Parathyroid adenoma (tissue), 2 donors: ENCODE results near the gene OSBPL9.
"Not testable (repeated sequence)": the region's sequence is repeated elsewhere in the genome, so short reads cannot be mapped to it uniquely, and the experiment has no call there.

Experiments
- H2AFZ ChIP-seq: fragments of 300-600 bp; sonication (generic); one replicate; pipeline ENCODE4 v1.7.0; 2017; ENCODE audit warnings: antibody characterized with exemption, mild to moderate bottlenecking
- H3K27ac ChIP-seq: fragments of 300-600 bp; sonication (generic); one replicate; pipeline ENCODE4 v1.7.0; 2017
- H3K27me3 ChIP-seq: fragments of 300-600 bp; sonication (generic); one replicate; pipeline ENCODE4 v1.7.0; 2017; ENCODE audit warnings: low read length; ENCODE audit not compliant: control insufficient read depth, insufficient read depth
- H3K36me3 ChIP-seq: fragments of 300-600 bp; sonication (generic); one replicate; pipeline ENCODE4 v1.7.0; 2017; ENCODE audit warnings: low read length; ENCODE audit not compliant: control insufficient read depth, insufficient read depth
- H3K4me1 ChIP-seq: fragments of 300-600 bp; sonication (generic); one replicate; pipeline ENCODE4 v1.7.0; 2017; ENCODE audit warnings: control low read depth
- H3K4me2 ChIP-seq: fragments of 300-600 bp; sonication (generic); one replicate; pipeline ENCODE4 v1.7.0; 2017; ENCODE audit warnings: low read length
- H3K4me3 ChIP-seq: fragments of 300-600 bp; sonication (generic); one replicate; pipeline ENCODE4 v1.7.0; 2017; ENCODE audit warnings: low read depth, low read length
- H3K79me2 ChIP-seq: fragments of 300-600 bp; sonication (generic); one replicate; pipeline ENCODE4 v1.7.0; 2017; ENCODE audit warnings: control low read depth
- H3K9ac ChIP-seq: fragments of 300-600 bp; sonication (generic); one replicate; pipeline ENCODE4 v1.7.0; 2017; ENCODE audit warnings: mild to moderate bottlenecking
- H3K9me3 ChIP-seq: fragments of 300-600 bp; sonication (generic); one replicate; pipeline ENCODE4 v1.7.0; 2017; ENCODE audit warnings: low read length; ENCODE audit not compliant: control insufficient read depth
- TF ChIP-seq, protein P1 (sequence below): fragments of 300-600 bp; sonication (generic); IDR thresholded peaks from one replicate; pipeline ENCODE4 v1.7.0; 2017; ENCODE audit warnings: antibody characterized with exemption, mild to moderate bottlenecking
- donor health status: primary hyperparathyroidism.

OSBPL9 gene

DNA sequence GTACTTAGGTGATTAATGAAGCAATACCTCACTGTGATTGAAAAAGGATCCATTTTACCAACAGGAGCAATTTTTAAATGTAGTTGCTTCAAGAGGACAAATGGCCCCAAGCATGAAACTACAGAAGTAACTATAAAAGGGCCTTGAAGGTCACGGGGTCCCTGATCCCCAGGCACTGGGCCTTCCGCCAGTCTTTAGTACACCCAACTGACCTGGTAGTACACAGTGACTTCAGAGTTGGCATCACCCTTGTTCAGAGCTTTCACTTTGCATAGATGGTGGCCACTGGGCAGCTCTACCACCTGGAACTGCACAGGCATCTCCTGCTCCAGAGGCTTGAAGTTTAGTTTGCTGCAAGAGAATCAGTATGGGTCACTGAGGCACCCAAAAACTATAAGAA is 177.4 kb downstream of the OSBPL9 start:
- Histone ChIP-seq H3K4me3 (no peak overlapping the region), H3K27me3 (no peaks in the 10 kb centered on the region), H3K27ac (no peak overlapping the region), H2AFZ (no peak overlapping the region), H3K9me3 (no peaks in the 10 kb centered on the region), H3K79me2 (no peaks in the 10 kb centered on the region), H3K4me2 (no peak overlapping the region), H3K36me3 (no peaks in the 10 kb centered on the region), H3K4me1 (peaks cover 4% of the 10 kb centered on the region), H3K9ac (no peak overlapping the region)
- TF ChIP-seq, protein P1, sequence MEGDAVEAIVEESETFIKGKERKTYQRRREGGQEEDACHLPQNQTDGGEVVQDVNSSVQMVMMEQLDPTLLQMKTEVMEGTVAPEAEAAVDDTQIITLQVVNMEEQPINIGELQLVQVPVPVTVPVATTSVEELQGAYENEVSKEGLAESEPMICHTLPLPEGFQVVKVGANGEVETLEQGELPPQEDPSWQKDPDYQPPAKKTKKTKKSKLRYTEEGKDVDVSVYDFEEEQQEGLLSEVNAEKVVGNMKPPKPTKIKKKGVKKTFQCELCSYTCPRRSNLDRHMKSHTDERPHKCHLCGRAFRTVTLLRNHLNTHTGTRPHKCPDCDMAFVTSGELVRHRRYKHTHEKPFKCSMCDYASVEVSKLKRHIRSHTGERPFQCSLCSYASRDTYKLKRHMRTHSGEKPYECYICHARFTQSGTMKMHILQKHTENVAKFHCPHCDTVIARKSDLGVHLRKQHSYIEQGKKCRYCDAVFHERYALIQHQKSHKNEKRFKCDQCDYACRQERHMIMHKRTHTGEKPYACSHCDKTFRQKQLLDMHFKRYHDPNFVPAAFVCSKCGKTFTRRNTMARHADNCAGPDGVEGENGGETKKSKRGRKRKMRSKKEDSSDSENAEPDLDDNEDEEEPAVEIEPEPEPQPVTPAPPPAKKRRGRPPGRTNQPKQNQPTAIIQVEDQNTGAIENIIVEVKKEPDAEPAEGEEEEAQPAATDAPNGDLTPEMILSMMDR: no peak

DNA sequence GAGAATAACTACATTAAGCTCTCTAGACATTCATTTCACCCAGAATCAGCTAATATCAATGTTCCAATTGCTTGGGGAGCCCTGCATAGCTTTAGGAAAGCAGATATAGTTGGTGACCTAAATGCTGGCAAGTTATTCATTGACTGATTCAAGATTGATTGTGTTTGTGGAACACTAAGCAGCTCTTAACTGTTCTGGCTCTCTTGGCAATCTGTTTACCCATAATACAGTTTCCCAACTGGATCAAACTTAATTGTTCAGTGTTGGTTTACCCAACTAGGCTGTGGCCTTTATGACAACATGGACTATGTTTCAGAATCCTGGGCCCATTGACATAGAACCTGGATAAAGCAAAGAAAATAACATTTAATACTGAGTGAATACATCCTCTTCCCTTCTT is 178.0 kb downstream of the OSBPL9 start:
- Histone ChIP-seq H3K9ac (no peak overlapping the region), H3K4me2 (no peak overlapping the region), H3K9me3 (no peaks in the 10 kb centered on the region), H2AFZ (no peak overlapping the region), H3K27me3 (no peaks in the 10 kb centered on the region), H3K4me3 (no peak overlapping the region), H3K79me2 (no peaks in the 10 kb centered on the region), H3K36me3 (no peaks in the 10 kb centered on the region), H3K4me1 (peaks cover 4% of the 10 kb centered on the region), H3K27ac (no peak overlapping the region)
- TF ChIP-seq, protein P1: no peak

DNA sequence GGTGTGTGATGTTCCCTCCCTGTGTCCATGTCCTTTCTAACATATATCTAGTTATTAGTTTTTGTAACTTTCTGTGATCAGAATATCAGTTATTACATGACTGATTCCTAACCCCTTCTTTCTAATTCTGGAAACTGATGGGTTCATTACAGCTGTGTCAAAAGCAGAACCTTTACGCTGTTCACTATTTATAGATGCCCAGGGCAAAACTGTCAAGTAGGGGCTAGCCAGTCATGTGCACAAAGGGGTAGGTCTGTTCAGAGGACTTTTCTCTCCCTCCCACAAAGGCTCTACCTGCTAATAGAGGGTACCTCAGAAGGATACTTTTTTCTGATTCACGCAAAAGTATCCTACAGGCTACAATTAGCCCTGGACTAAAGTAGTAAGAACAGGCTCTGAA is 182.5 kb downstream of the OSBPL9 start:
- H3K27ac ChIP-seq: no peak overlapping the region
- TF ChIP-seq, protein P1: no peak
- no peaks in the 10 kb centered on the region for H3K4me1 ChIP-seq
- H3K79me2 ChIP-seq: no peaks in the 10 kb centered on the region
- no peak overlapping the region for H3K4me2 ChIP-seq
- H3K4me3 ChIP-seq: no peak overlapping the region
- H2AFZ ChIP-seq: no peak overlapping the region
- H3K36me3 ChIP-seq: no peaks in the 10 kb centered on the region
- H3K9ac ChIP-seq: no peak overlapping the region
- no peaks in the 10 kb centered on the region for H3K9me3 ChIP-seq
- H3K27me3 ChIP-seq: no peaks in the 10 kb centered on the region

DNA sequence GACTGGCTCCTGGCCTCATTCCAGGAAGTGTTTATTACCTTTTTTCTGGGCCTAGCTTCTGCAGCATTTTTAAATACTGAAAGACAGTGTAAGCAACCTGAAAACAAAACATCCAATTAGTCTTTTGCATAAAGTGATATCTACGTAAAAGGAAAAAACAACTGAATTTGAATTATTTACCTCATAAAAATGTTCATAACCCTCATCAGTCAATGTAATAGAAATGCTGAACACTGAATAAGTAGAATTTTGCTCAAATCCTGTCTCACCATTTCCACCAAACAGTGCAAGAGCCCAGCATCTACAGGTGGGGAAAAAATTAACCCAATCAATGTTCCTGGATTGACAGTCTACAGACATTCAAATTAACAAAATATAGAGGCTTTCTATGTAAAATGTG is 197.6 kb downstream of the OSBPL9 start:
- H3K27me3 ChIP-seq: no peaks in the 10 kb centered on the region
- H3K4me3 ChIP-seq: no peak overlapping the region
- TF ChIP-seq, protein P1: no peak
- no peak overlapping the region for H3K9ac ChIP-seq
- no peaks in the 10 kb centered on the region for H3K79me2 ChIP-seq
- no peak overlapping the region for H3K27ac ChIP-seq
- no peak overlapping the region for H3K4me2 ChIP-seq
- no peaks in the 10 kb centered on the region for H3K4me1 ChIP-seq
- no peak overlapping the region for H2AFZ ChIP-seq
- no peaks in the 10 kb centered on the region for H3K36me3 ChIP-seq
- H3K9me3 ChIP-seq: no peaks in the 10 kb centered on the region

DNA sequence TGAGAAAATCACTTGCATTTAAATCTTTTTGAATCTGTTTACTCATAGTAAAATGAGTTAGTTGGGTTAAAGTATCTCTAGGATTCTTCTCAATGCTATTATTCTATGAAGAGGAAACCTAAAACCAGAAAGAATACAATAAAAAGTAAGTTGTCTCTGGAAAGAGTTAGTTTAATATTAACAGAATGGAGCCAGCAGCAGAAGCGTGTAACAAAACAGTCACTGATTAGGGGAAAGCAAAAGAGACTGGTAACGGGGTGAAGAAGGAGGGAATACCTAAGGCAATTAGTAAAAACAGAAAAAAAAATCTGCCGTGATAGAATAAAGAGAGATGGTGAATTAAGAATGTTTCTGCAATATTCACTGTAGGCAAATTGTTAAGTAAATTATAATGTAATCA is 201.6 kb downstream of the OSBPL9 start:
- Histone ChIP-seq H3K27ac (no peak overlapping the region), H3K27me3 (no peaks in the 10 kb centered on the region), H3K79me2 (no peaks in the 10 kb centered on the region), H3K4me3 (no peak overlapping the region), H3K9me3 (no peaks in the 10 kb centered on the region), H3K36me3 (no peaks in the 10 kb centered on the region), H3K4me1 (no peaks in the 10 kb centered on the region), H3K9ac (no peak overlapping the region), H2AFZ (no peak overlapping the region), H3K4me2 (no peak overlapping the region)
- TF ChIP-seq, protein P1: no peak

DNA sequence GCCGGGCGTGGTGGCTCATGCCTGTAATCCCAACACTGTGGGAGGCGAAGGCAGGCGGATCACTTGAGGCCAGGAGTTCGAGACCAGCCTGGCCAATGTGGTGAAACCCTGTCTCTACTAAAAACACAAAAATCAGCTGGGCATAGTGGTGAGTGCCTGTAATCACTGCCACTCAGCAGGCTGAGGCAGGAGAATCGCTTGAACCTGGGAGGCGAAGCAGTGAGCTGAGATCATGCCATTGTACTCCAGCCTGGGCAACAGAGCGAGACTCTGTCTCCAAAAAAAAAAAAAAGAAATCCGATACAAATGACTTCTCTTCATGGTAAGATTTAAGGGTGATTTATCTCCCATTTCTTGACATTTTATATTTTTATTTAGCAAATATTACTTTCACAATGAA is 202.1 kb downstream of the OSBPL9 start:
- not testable (repeated sequence) for H3K9ac ChIP-seq, H3K27ac ChIP-seq, H3K79me2 ChIP-seq, H3K27me3 ChIP-seq, H3K9me3 ChIP-seq, H3K4me1 ChIP-seq, H3K36me3 ChIP-seq, H3K4me3 ChIP-seq, H3K4me2 ChIP-seq, H2AFZ ChIP-seq
